HCT116 (cell line): ENCODE measurements around the gene GORASP1.

Source experiments
- ATF3 ChIP-seq: IDR thresholded peaks from 2 replicates; pipeline ENCODE4 v1.6.1; 2012
- CBX3 ChIP-seq: IDR thresholded peaks from 2 replicates; pipeline ENCODE4 v1.6.1; 2012; ENCODE audit warnings: low read depth
- CTCF ChIP-seq, 3 experiments: fragments of 200-600 bp in 1 of 3; sonication (generic) in 1 of 3; IDR thresholded peaks in 2 of 3; conservative IDR thresholded peaks in 1 of 3; 2 replicates each; pipeline ENCODE4 v1.5.1; 2012 to 2017; ENCODE audit warnings: low read depth in 2 of 3, low read length in 2 of 3, antibody characterized with exemption in 1 of 3, borderline replicate concordance in 1 of 3, control low read depth in 1 of 3, mild to moderate bottlenecking in 1 of 3, mixed read lengths in 1 of 3, mixed run types in 1 of 3, moderate library complexity in 1 of 3; ENCODE audit not compliant: insufficient read depth in 1 of 3
- EZH2 ChIP-seq: fragments of 200-600 bp; sonication (generic); IDR thresholded peaks from 2 replicates; pipeline ENCODE4 v1.6.1; 2017; ENCODE audit warnings: antibody characterized with exemption, mixed run types
- EZH2phosphoT487 ChIP-seq: fragments of 200-600 bp; IDR thresholded peaks from 2 replicates; pipeline ENCODE4 v1.6.1; 2018; ENCODE audit warnings: antibody characterized with exemption, borderline replicate concordance
- MAX ChIP-seq: IDR thresholded peaks from 2 replicates; pipeline ENCODE4 v1.6.1; 2012
- POLR2A ChIP-seq: IDR thresholded peaks from 2 replicates; pipeline ENCODE4 v1.7.0; 2011; ENCODE audit warnings: borderline replicate concordance; ENCODE audit not compliant: insufficient read depth, insufficient read length; ENCODE audit errors: extremely low read depth
- POLR2AphosphoS5 ChIP-seq: IDR thresholded peaks from 2 replicates; pipeline ENCODE4 v1.6.1; 2011; ENCODE audit warnings: mild to moderate bottlenecking, low read depth, low read length, moderate library complexity
- RAD21 ChIP-seq: IDR thresholded peaks from 2 replicates; pipeline ENCODE4 v1.6.1; 2012; ENCODE audit warnings: low read depth, mild to moderate bottlenecking
- REST ChIP-seq: IDR thresholded peaks from 2 replicates; pipeline ENCODE4 v1.6.1; 2012; ENCODE audit warnings: low read depth
- SP1 ChIP-seq: IDR thresholded peaks from 2 replicates; pipeline ENCODE4 v1.6.1; 2012; ENCODE audit warnings: low read depth
- ZNF274 ChIP-seq: fragments of 200-500 bp; sonication (Bioruptor generic); IDR thresholded peaks from 2 replicates; pipeline ENCODE4 v1.6.1; 2014; ENCODE audit warnings: mild to moderate bottlenecking, low read depth, low read length, inconsistent platforms

GRCh38 chr3:39125841-39126500 is 18.5 kb upstream of the GORASP1 start:
- TF ChIP-seq POLR2A = no peak
- no peak for TF ChIP-seq EZH2
- TF ChIP-seq CTCF (IDR thresholded peaks at IDR 0.05 in 2 of 3, conservative IDR thresholded peaks at IDR 0.05 in 1 of 3; ENCODE audit: borderline replicate concordance in 1 of 3, insufficient read depth in 1 of 3, low read depth in 2 of 3, low read length in 2 of 3) = no peak
- 0 out of 2 replicates have a peak, but pooled peaks have one; percentile 30 for TF ChIP-seq MAX
- no peak for TF ChIP-seq REST
- peak; percentile 70 for TF ChIP-seq SP1
- no peak for TF ChIP-seq POLR2AphosphoS5
- TF ChIP-seq RAD21 = no peak
- TF ChIP-seq ZNF274 = no peak
- TF ChIP-seq ATF3 = no peak
- TF ChIP-seq CBX3 = no peak
- TF ChIP-seq EZH2phosphoT487 = no peak
